HG03135 (cell line): ENCODE data around the gene ESRRG.
A peak's percentile ranks its signal among the peaks of the same experiment; 100 is the strongest.
"Not testable (repeated sequence)": the region's sequence is repeated elsewhere in the genome, so short reads cannot be mapped to it uniquely, and the experiment has no call there.

Experiments
- ATAC-seq: cut with Tn5 transposase; IDR thresholded peaks from one replicate; pipeline ENCODE4 v1.9.1; 2021; ENCODE audit warnings: mild to moderate bottlenecking, moderate library complexity; ENCODE audit not compliant: unreplicated experiment

The ESRRG gene

DNA sequence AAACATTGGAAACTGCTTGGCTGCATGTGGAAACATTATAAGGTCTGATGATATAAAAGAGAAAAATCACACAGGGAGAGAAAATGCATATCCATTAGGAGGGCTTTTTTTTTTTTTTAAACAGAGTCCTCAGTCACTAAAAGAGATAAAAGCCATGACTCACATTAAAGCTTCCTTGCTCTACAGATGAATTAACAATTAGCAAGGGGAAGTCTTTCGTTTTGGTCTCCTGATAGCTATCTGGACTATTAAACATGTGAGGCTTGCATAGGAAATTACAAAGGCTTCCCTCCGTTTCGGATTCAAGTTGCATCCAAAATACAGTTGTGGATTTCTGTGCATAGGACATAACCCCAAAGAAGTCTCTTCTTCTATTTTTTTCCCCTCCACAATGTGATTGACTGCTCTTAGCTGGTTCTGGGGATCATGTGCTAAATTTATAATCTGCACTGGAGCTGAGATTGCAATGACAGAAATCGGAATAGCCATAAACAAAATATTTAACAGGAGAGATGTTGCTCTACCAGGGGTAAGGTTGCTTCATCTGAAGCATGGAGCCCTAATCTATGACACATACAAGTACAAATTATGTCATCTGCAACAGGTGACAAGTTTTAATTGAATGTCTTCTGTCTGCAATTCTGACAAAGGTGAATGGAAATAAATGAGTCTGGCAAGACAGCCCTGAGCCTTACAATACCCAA lies 146.8 kb downstream of the ESRRG start:
- ATAC-seq, result no peak

- no peak for ATAC-seq
Measured at GRCh38 chr1:216566641-216567205, 156.5 kb downstream of the ESRRG start.

DNA sequence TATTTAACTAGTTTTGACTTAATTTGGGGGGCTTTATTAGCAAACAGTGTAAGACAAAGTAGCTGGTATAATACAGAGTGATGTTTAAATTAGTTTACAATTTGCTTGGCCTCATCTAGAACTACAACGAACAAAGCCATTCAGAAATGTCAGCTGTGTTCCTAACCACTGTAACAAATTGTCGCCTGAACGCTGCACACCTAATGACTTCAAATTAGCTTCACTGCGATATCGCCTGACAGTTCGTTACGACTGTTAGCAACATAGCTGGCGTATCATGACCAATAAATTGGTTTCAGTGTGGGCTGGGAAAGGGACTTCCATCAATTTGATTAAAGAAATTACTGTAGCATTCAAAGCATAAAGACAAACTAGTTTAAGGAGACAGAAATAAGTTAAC lies 160.1 kb downstream of the ESRRG start:
- ATAC-seq, result no peak

DNA sequence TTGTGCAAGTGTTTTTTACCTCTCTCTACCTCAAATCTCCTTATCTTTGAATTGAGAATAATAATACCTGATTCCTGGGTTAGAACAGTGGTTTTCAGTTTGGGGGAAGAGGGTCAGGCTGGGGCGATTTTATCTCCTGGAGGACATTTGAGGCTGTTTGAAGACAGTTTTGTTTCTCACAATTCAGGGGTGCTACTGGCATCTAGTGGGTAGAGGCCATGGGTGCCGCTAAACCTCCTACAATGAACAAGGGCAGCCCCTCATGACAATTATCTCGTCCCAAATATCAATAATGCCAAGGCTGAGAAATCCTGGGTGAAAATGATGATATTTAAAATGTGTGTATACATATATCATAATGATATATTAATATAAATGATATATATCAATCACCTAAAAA lies 160.8 kb downstream of the ESRRG start:
- no peak for ATAC-seq

GRCh38 chr1:216560527-216560926 lies 162.7 kb downstream of the ESRRG start:
- no peak for ATAC-seq

GRCh38 chr1:216559359-216559758 lies 163.9 kb downstream of the ESRRG start:
- no peak for ATAC-seq

- ATAC-seq, result no peak
Measured at GRCh38 chr1:216555653-216556052, 167.6 kb downstream of the ESRRG start.

DNA sequence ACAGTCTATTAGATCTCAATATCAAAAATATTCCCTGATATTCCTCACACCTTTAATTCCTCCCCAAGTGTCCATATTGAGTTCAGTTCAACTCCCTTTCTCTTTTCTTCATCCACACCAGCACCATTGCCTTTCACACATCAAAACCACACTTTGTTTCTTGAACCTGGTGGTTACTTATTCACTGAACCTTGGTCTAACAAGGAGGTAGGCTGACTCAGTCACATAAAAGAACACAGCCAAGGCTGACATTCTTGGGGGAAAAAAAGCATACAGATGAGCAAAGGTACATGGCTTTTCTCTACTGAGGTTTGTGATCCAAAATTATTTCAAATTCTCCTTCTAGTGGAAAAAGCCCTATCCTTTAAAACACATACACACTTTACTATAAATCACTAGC lies 168.3 kb downstream of the ESRRG start:
- no peak for ATAC-seq

- ATAC-seq, result no peak
Measured at GRCh38 chr1:216553766-216554165, 169.5 kb downstream of the ESRRG start.

- ATAC-seq, result no peak
Measured at GRCh38 chr1:216553040-216553439, 170.2 kb downstream of the ESRRG start.

- no peak for ATAC-seq
Measured at GRCh38 chr1:216549796-216550195, 173.4 kb downstream of the ESRRG start.

GRCh38 chr1:216542741-216543140 lies 180.5 kb downstream of the ESRRG start:
- ATAC-seq, result no peak

DNA sequence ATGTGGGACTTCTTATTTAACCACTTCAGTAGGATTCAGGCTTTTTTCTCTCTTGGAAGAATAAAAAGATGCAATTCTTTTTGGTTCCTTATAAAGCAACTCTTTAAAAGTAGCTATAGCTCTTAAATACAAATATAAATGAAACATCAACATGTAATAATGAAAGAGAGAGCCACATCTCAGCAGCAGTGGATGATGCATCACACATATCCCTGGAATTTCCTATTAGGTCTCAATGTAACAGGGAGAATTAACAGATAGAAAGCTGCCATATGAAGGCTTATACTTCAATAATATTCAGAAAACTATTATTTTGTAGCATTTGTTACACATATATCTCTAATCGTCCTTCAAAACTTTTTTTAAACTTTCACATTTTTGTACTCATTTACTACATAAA lies 181.0 kb downstream of the ESRRG start:
- ATAC-seq, result no peak

GRCh38 chr1:216535751-216536150 lies 187.5 kb downstream of the ESRRG start:
- ATAC-seq, result no peak

DNA sequence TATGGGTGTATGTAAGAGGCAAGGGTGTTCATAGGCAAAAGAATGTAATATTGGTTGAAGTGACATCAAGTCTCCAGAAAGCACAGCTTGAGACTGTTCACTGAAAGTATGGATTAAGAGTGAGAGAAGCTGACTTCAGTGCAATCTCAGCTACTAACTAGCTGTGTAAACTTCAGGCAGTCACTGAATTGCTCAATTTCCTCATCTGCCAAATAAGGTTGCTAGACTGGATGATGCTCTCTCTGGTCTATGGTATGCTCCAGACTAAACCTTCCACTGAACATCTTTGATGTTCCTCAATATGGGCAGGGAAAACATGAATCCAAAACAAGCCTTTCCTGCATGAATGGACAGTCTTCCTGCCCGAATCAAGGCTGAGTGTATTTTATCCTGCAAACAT lies 188.2 kb downstream of the ESRRG start:
- no peak for ATAC-seq

GRCh38 chr1:216533776-216534175 lies 189.5 kb downstream of the ESRRG start:
- no peak for ATAC-seq

GRCh38 chr1:216532251-216532798 lies 190.9 kb downstream of the ESRRG start:
- no peak for ATAC-seq

DNA sequence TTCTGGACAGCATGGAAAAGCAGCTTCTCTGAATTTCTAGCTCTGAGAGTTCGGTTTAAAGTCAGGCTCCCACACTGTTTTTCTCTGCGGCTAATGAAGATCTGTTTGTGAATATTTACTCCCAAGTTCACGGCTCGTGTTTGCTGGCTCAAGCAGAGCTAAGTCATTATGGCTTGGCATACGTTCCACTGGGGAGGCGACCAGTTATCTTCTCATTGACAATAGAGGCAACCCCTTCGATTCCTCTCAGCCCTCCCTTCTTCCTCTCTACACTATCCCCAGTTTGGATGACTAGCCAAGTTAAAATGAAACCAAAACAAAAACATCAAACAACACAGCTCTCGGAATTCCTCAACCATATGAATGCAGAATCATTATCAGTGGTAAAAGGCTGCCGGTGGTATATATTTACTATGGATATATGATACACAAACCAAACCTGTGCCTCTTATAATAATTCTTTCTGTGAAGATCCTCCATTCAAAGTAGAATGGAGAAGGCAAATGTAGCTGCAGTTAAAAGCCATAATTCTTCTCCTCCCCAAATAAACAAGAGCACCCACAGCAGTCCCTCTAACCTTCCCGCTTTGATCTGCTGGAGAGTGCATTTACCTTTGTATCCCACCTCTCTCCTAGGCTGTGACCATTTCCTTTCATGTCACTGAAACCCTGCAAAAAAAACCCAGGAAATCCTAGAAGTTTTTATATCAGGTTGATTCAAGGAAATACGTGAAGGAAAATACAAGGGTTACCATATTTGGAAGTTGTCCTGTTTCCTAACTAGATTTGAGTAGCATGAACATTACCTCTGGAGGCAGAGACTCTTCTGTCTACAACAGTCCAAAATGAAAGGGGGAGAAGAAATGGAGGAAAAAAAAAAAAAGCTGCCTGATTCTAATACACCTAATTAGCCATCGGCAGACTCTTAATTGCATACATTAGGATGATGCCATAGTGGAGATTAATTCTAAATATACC lies 191.7 kb downstream of the ESRRG start:
- ATAC-seq, result peak; percentile 66

GRCh38 chr1:216529851-216530250 lies 193.4 kb downstream of the ESRRG start:
- ATAC-seq, result not testable (repeated sequence)

- ATAC-seq, result peak; percentile 89
Measured at GRCh38 chr1:216528816-216529215, 194.4 kb downstream of the ESRRG start.

- no peak for ATAC-seq
Measured at GRCh38 chr1:216523449-216524190, 199.6 kb downstream of the ESRRG start.
